ENCODE measurements around the gene BRI3.
A peak's percentile ranks its signal among the peaks of the same experiment; 100 is the strongest.

The BRI3 gene, protein sequence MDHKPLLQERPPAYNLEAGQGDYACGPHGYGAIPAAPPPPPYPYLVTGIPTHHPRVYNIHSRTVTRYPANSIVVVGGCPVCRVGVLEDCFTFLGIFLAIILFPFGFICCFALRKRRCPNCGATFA

GRCh38 chr7:98280791-98281756 is at the start of gene BRI3:
Gene BRI3, plus strand, starts transcription at chr7:98281686. Its CDS starts 110 bp downstream, at chr7:98281796.
- peak; percentile 87 for DNase-seq (ENCODE audit: low read depth)

- DNase-seq (ENCODE audit: low read depth) = no peak
Measured at GRCh38 chr7:98232263-98232585, 49.3 kb upstream of the BRI3 start.

DNA sequence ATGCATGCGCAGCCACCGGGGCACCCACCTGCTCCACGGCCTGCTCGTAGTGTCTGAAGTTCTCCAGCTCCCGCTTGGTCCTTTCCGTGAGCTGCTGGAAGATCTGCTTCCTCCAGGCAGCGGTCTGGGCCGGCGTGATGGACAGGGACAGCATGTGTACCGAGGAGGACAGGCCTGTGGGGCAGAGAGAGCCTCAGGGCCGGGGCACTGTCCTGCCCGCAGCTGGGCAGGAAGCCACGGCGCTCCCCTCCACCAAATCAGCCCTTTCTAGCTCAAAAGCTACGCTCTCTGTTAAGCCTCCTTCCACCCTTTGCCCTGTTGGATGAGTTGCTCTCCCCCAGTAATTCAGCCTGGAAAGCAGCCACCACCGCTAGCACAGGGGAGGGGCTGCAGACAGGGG is 48.7 kb upstream of the BRI3 start:
- DNase-seq (ENCODE audit: low read depth) = no peak

DNA sequence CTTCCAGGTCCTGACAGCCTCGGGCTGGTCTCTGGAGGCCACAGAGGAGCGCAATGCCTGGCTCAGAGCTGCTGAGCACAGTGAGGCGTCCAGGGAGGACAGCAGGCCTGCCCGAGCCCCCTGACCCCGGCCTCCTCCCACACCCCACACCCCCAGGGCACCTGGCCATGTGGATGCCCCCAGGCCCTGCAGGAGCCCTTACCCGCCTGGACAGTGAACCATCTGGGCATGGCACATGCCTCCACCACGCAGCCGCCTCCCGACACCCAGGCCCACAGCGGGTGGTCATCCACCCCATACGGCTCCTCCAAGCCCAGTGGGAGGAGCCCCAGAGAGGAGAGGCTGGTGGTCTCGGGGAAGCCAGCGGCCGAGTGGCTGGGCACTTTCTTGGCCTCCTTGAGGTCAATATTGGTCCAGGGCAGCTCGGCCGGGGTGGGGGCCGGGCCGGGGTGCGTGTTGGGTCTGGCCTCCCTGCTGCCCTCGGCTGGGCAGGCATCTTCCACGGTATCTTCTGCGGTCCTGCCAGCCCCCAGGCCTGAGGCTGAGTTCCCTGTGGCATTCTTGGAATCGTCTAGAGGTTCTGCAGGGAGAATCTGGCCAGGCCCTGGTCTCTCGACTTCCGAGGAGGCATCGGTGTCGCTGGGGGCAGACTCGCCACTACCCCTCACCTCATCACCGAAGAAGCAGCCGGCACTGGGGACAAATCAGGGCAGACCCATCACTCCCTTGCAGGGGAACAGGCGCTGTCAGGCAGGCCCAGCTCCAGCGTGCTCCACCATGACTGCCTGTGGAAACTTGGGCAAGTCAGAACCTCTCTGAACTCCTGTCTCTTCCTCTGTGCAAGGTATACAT is 48.0 kb upstream of the BRI3 start:
- DNase-seq (ENCODE audit: low read depth) = no peak

- DNase-seq (ENCODE audit: low read depth) = no peak
Measured at GRCh38 chr7:98234429-98235147, 46.9 kb upstream of the BRI3 start.

DNA sequence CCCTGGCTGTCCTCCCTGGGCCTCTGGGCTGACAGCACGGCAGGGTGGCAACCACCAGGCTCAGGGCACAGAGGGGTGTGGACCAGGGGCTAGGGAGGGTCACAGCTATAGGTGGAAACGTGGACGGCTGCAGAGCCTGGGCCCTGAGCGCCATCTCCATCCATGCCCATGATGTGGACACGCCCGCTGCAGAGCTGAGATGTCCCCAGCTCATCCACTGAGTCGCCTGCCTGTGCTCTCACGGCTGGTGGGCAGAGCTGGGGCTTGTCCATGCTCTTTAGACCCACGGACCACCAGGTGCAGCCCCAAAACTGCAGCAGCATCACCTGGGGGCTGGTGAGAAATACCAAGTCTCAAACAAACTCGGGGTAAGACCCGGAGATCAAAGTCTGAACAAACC is 45.6 kb upstream of the BRI3 start:
- no peak for DNase-seq (ENCODE audit: low read depth)

DNA sequence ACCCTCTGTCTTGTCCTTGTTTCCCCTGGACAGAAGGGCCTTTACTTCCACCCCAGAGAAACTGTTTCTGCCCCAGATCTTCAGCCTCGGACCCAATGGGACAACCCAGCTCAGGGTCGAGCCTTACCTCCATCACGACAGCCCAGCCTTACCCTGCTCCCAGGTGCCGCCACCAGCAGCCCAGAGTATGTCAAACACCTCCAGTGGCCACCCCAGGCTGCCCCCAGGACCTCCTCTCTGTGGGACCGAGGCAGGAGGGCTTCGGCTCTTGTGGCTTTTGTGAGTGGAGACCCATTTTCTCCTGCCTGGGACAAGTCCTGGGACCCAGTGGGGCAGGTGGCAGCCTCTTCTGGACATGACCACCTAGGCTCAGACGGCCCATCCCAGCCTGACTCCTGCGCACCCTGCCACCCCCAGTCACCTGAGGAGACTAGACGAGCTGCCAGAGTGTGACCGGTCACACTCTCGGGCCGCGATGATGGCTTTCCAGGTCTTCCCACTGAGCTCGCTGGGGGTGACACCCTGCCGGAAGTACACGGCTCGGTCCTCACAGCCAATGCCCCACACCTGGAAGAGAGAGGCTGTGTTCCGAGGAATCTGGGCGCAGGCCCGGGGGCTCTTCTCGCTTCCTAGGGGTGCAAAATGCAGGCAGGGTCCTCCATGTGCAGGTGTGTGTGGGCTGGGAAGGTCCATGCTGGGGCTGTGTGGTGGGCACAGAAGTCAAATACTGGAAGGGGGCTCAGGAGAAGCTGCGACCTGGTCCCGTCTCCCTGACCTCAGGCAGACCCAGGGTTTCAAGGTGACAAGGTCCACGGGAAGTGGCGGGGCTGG is 44.9 kb upstream of the BRI3 start:
- DNase-seq (ENCODE audit: low read depth) = no peak

- no peak for DNase-seq (ENCODE audit: low read depth)
Measured at GRCh38 chr7:98238076-98238475, 43.4 kb upstream of the BRI3 start.

- DNase-seq (ENCODE audit: low read depth) = no peak
Measured at GRCh38 chr7:98238976-98239375, 42.5 kb upstream of the BRI3 start.

- no peak for DNase-seq (ENCODE audit: low read depth)
Measured at GRCh38 chr7:98240961-98241673, 40.4 kb upstream of the BRI3 start.

- no peak for DNase-seq (ENCODE audit: low read depth)
Measured at GRCh38 chr7:98241674-98242241, 39.7 kb upstream of the BRI3 start.

DNA sequence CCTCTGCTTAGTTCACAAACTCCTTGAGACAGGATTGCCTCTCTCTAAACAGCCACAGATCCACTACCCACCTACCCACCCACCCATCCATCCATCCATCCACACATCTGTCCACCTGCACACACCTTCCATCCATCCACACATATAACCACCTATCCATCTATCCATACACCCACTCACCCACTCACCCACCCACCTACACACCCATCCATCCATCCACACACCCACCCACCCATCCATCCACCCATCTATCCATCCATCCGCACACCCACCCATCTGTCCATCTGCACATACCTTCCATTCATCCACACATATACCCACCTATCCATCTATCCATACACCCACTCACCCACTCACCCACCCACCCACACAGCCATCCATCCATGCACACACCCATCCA is 39.1 kb upstream of the BRI3 start:
- DNase-seq (ENCODE audit: low read depth) = no peak

GRCh38 chr7:98242934-98243333 is 38.6 kb upstream of the BRI3 start:
- DNase-seq (ENCODE audit: low read depth) = no peak

DNA sequence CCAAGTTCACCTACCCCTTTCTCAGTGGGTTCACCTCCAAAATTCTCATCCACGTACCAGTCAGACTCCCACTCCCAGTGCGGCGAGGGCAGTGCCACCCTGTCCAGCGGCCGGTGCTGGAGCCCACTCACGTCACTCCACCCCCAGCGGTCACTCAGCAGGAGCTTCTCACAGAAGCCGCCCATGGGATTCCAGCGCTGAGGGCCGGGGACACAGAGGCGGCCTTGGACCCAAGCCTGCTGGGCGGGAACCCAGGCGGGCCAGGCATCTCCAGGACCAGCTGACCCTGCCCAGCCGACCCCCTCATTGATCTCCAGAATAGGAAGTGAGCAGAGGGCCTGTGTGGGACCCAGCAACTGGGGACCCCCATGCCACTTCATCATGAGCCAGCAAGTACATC is 36.6 kb upstream of the BRI3 start:
- no peak for DNase-seq (ENCODE audit: low read depth)

DNA sequence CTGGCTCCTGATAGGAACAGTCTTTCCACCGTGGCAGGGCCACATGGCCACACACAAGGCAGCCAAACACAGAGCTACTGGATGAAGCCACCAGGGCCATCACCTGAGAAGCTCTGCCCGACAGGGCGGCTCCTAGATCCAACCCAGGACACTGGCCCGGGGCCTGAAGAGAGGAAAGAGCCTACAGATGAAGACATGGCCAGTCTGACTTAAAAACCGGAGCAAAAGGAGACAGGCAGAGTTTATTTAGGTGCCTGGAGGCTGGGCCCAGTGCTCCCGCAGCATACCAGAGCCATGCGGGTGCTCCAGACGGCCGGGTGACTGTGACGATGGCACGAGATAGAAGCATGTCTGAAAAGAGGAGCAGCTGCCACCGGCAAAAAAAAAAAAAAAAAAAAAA is 33.3 kb upstream of the BRI3 start:
- no peak for DNase-seq (ENCODE audit: low read depth)

DNA sequence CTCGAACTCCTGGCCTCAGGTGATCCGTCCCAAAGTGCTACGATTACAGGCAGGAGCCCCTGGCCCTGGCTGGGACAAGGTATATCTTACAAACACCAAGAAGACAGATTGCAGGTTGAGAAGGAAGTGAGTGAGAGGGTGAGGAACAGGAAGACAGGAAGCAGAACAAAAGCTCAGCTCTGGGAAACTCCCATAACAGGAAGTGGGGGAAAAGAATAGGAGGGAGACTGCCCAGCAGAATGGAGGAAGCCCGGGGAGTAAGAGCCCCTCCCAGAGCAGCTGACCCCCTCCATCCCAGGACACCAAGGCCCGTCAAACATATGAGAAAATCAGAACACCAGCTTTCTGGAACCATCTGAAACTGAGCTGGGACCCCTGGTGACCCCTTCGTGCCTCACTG is 32.4 kb upstream of the BRI3 start:
- DNase-seq (ENCODE audit: low read depth) = no peak

- DNase-seq (ENCODE audit: low read depth) = no peak
Measured at GRCh38 chr7:98250789-98251188, 30.7 kb upstream of the BRI3 start.

DNA sequence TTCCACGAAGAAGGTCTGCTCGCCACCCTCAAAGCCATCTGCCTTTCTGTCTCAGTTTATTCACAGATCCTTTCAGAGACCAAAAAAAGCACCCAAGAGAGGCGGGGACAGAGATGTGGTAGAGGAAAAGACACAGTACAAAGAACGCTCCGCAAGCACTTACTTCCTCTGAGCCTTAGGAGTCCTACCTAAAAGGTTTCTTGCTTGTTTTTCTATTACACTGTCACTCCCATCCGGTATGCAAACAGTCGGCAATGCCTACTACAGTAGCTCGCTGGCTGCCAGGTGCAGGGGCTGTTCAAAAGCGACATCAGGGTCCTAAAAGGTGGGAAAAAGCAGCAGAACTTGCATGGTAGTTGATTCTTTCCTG is 30.3 kb upstream of the BRI3 start:
- DNase-seq (ENCODE audit: low read depth) = no peak

GRCh38 chr7:98251601-98252424 is 29.7 kb upstream of the BRI3 start, which contains the start of gene TECPR1:
Gene TECPR1, minus strand, starts transcription at chr7:98252232. Its CDS starts 6,086 bp downstream, at chr7:98246146.
- DNase-seq (ENCODE audit: low read depth) = peak; percentile 75

Data from stimulated activated CD8-positive, alpha-beta memory T cell treated with anti-CD3 and anti-CD28 coated beads, Interleukin-7, amount 100 ng/mL, for 24 hours (primary cell).